H1 (cell line): Measurements from ENCODE around the gene INAVA. TPM values are rescaled to one million over a fixed set of nuclear protein-coding genes. Genes with fewer than 3 reads are reported as not detected.

Source experiments
- CTCF ChIA-PET: fragments of 300-600 bp; sonication (Branson Sonifier 250); formaldehyde crosslinking; loops from one replicate; lab custom pipeline; 2021; ENCODE audit not compliant: partially characterized antibody; lab: Charles Lee
- POLR2A ChIA-PET: fragments of 300-600 bp; sonication (Branson Sonifier 250); formaldehyde crosslinking; loops from one replicate; lab custom pipeline; 2021; ENCODE audit warnings: inconsistent platforms; ENCODE audit not compliant: partially characterized antibody; lab: Charles Lee
- DNase-seq, 2 experiments: peaks; one replicate each; pipeline versions ENCODE4 v3.0.0 to v3.0.0-alpha.2; 2010 to 2022; ENCODE audit warnings: low spot score in 2 of 2, low read depth in 1 of 2, mixed read lengths in 1 of 2
- FAIRE-seq: peaks from 2 replicates; lab custom pipeline; 2011; peaks lifted over from hg19 to GRCh38; lab: Jason Lieb, UNC
- H2AFZ ChIP-seq: 2 replicates; pipeline ENCODE4 v1.8.1; 2012; ENCODE audit warnings: low read length, inconsistent platforms
- H2AK5ac ChIP-seq: 2 replicates; pipeline ENCODE4 v1.6.1; 2013; ENCODE audit warnings: low read depth, low read length
- H2BK120ac ChIP-seq: replicated peaks from 2 replicates; pipeline ENCODE3; 2013; ENCODE audit warnings: low read depth, low read length, inconsistent platforms
- H2BK12ac ChIP-seq: 2 replicates; pipeline ENCODE4 v1.6.1; 2013; ENCODE audit warnings: low read depth, low read length
- H2BK15ac ChIP-seq: 2 replicates; pipeline ENCODE4 v1.6.1; 2013; ENCODE audit warnings: low read length
- H2BK20ac ChIP-seq: 2 replicates; pipeline ENCODE4 v1.6.1; 2013; ENCODE audit warnings: low read length
- H2BK5ac ChIP-seq: 2 replicates; pipeline ENCODE4 v1.6.1; 2013; ENCODE audit warnings: low read depth, low read length
- H3K14ac ChIP-seq: 2 replicates; pipeline ENCODE4 v1.6.1; 2013; ENCODE audit warnings: inconsistent platforms; ENCODE audit not compliant: insufficient read length
- H3K18ac ChIP-seq: 2 replicates; pipeline ENCODE4 v1.6.1; 2013; ENCODE audit warnings: low read length; ENCODE audit errors: extremely low read depth
- H3K23ac ChIP-seq: 2 replicates; pipeline ENCODE4 v1.6.1; 2013; ENCODE audit warnings: inconsistent platforms; ENCODE audit not compliant: insufficient read length
- H3K23me2 ChIP-seq: 2 replicates; pipeline ENCODE4 v1.6.1; 2013; ENCODE audit warnings: low read depth, low read length
- H3K27ac ChIP-seq: 2 replicates; pipeline ENCODE4 v1.6.1; 2011; ENCODE audit warnings: low read depth, low read length, inconsistent platforms
- H3K27me3 ChIP-seq, 4 experiments: replicated peaks in 1 of 4; 1 replicate in 1 of 4; 2 replicates in 3 of 4; pipeline versions ENCODE4 v1.6.1 to v1.8.1; 2011 to 2013; ENCODE audit warnings: low read length in 3 of 4, mild to moderate bottlenecking in 3 of 4, inconsistent platforms in 2 of 4, mixed read lengths in 2 of 4, moderate library complexity in 1 of 4; ENCODE audit not compliant: control insufficient read depth in 3 of 4, insufficient read depth in 3 of 4; ENCODE audit errors: extremely low read depth in 1 of 4
- H3K36me3 ChIP-seq, 4 experiments: 2 replicates each; pipeline versions ENCODE4 v1.6.1 to v1.8.1; 2011 to 2013; ENCODE audit warnings: mild to moderate bottlenecking in 4 of 4, low read length in 3 of 4, moderate library complexity in 2 of 4, control low read depth in 1 of 4, inconsistent platforms in 1 of 4; ENCODE audit not compliant: insufficient read depth in 4 of 4, control insufficient read depth in 2 of 4
- H3K4ac ChIP-seq: replicated peaks from 2 replicates; pipeline ENCODE3; 2013; ENCODE audit warnings: low read length, low read depth, mixed read lengths, inconsistent platforms; ENCODE audit not compliant: insufficient read length
- H3K4me1 ChIP-seq, 4 experiments: replicated peaks in 1 of 4; 1 replicate in 1 of 4; 2 replicates in 3 of 4; pipeline versions ENCODE4 v1.6.1 to v1.8.1; 2011 to 2013; ENCODE audit warnings: low read length in 3 of 4, inconsistent platforms in 2 of 4, mixed read lengths in 1 of 4; ENCODE audit not compliant: insufficient read depth in 4 of 4, control insufficient read depth in 3 of 4
- H3K4me2 ChIP-seq, 2 experiments: 2 replicates each; pipeline versions ENCODE4 v1.6.1 to v1.8.1; 2011 to 2013; ENCODE audit warnings: low read depth in 2 of 2, low read length in 2 of 2, control low read depth in 1 of 2, inconsistent platforms in 1 of 2, mild to moderate bottlenecking in 1 of 2; ENCODE audit not compliant: insufficient read depth in 1 of 2
- H3K4me3 ChIP-seq, 4 experiments: fragments of 200-600, 300-600 bp in 1 of 4; sonication (generic), shearing (Covaris generic), sonication (Bioruptor Twin) in 1 of 4; 2 replicates each; pipeline versions ENCODE4 v1.5.1 to v1.8.1; 2011 to 2016; ENCODE audit warnings: low read length in 4 of 4, low read depth in 3 of 4, control low read depth in 2 of 4, inconsistent platforms in 2 of 4, mild to moderate bottlenecking in 2 of 4, mixed read lengths in 1 of 4, moderate library complexity in 1 of 4; ENCODE audit not compliant: insufficient read depth in 2 of 4; ENCODE audit errors: extremely low read depth in 1 of 4
- H3K56ac ChIP-seq: replicated peaks from 2 replicates; pipeline ENCODE3; 2013; ENCODE audit warnings: low read depth, mild to moderate bottlenecking, mixed read lengths, low read length, inconsistent platforms; ENCODE audit not compliant: insufficient read length
- H3K79me1 ChIP-seq: 2 replicates; pipeline ENCODE4 v1.6.1; 2013; ENCODE audit warnings: low read depth, low read length, control low read depth
- H3K79me2 ChIP-seq, 2 experiments: 2 replicates each; pipeline versions ENCODE4 v1.6.1 to v1.8.1; 2012 to 2013; ENCODE audit warnings: low read length in 2 of 2, mild to moderate bottlenecking in 2 of 2, inconsistent platforms in 1 of 2; ENCODE audit not compliant: insufficient read depth in 2 of 2, control insufficient read depth in 1 of 2
- H3K9ac ChIP-seq, 4 experiments: replicated peaks in 1 of 4; 1 replicate in 1 of 4; 2 replicates in 3 of 4; pipeline versions ENCODE4 v1.6.1 to v1.8.1; 2011 to 2013; ENCODE audit warnings: low read depth in 3 of 4, low read length in 3 of 4, control low read depth in 2 of 4, mild to moderate bottlenecking in 2 of 4, moderate library complexity in 2 of 4, inconsistent platforms in 1 of 4; ENCODE audit errors: extremely low read depth in 1 of 4
- H3K9me3 ChIP-seq, 2 experiments: 2 replicates each; pipeline versions ENCODE4 v1.6.1 to v1.8.1; 2012 to 2013; ENCODE audit warnings: mild to moderate bottlenecking in 2 of 2, moderate library complexity in 2 of 2, control low read depth in 1 of 2, inconsistent platforms in 1 of 2, low read depth in 1 of 2, low read length in 1 of 2, mixed read lengths in 1 of 2; ENCODE audit not compliant: insufficient read depth in 2 of 2
- H4K20me1 ChIP-seq, 2 experiments: replicated peaks in 1 of 2; 2 replicates each; pipeline versions ENCODE3 to v1.8.1; 2011 to 2013; ENCODE audit warnings: inconsistent platforms in 2 of 2, low read length in 2 of 2, mild to moderate bottlenecking in 1 of 2; ENCODE audit not compliant: insufficient read depth in 2 of 2, control insufficient read depth in 1 of 2
- H4K5ac ChIP-seq: 2 replicates; pipeline ENCODE4 v1.6.1; 2013; ENCODE audit warnings: low read length, low read depth, mixed read lengths, inconsistent platforms; ENCODE audit not compliant: insufficient read length
- H4K8ac ChIP-seq: 2 replicates; pipeline ENCODE4 v1.8.0; 2013; ENCODE audit warnings: mild to moderate bottlenecking, moderate library complexity, low read length, inconsistent platforms; ENCODE audit not compliant: insufficient read depth; ENCODE audit errors: extremely low read depth
- H4K91ac ChIP-seq: replicated peaks from 2 replicates; pipeline ENCODE3; 2013; ENCODE audit warnings: low read length, mixed read lengths, inconsistent platforms; ENCODE audit not compliant: insufficient read length
- ASH2L ChIP-seq: fragments of 200-600, 300-600 bp; sonication (generic); IDR thresholded peaks from one replicate; pipeline ENCODE4 v1.7.1; 2017; ENCODE audit warnings: low read length
- ATF3 ChIP-seq: IDR thresholded peaks from 2 replicates; pipeline ENCODE4 v1.6.1; 2011; ENCODE audit warnings: low read depth, mild to moderate bottlenecking, low read length; ENCODE audit not compliant: insufficient read depth
- BCL11A ChIP-seq, 2 experiments: IDR thresholded peaks; one replicate each; pipeline ENCODE4 v1.6.1; 2011; ENCODE audit warnings: low read depth in 2 of 2, low read length in 2 of 2, mild to moderate bottlenecking in 2 of 2
- EZH2 ChIP-seq: fragments of 200-600 bp; sonication (generic); IDR thresholded peaks from 2 replicates; pipeline ENCODE4 v1.7.1; 2012; ENCODE audit warnings: low read depth, mild to moderate bottlenecking, moderate library complexity, low read length, inconsistent platforms; ENCODE audit not compliant: severe bottlenecking
- HDAC6 ChIP-seq: IDR thresholded peaks from one replicate; pipeline ENCODE4 v1.7.1; 2012; ENCODE audit warnings: low read depth, mild to moderate bottlenecking, inconsistent platforms, low read length, moderate library complexity
- KDM5A ChIP-seq: fragments of 200-600 bp; IDR thresholded peaks from 2 replicates; pipeline ENCODE4 v1.7.1; 2012; ENCODE audit warnings: mild to moderate bottlenecking, low read length, inconsistent platforms, mixed read lengths
- MAX ChIP-seq: IDR thresholded peaks from 2 replicates; pipeline ENCODE4 v1.6.1; 2012; ENCODE audit warnings: inconsistent platforms
- RBBP5 ChIP-seq: IDR thresholded peaks from 2 replicates; pipeline ENCODE4 v1.7.1; 2012; ENCODE audit warnings: low read depth, mild to moderate bottlenecking, inconsistent platforms, low read length, moderate library complexity, borderline replicate concordance
- RXRA ChIP-seq: IDR thresholded peaks from 2 replicates; pipeline ENCODE4 v1.6.1; 2011; ENCODE audit warnings: low read depth, mild to moderate bottlenecking, low read length, moderate library complexity; ENCODE audit not compliant: insufficient read depth
- TAF7 ChIP-seq: optimal IDR thresholded peaks from 2 replicates; pipeline ENCODE3; 2011; ENCODE audit warnings: low read depth, mild to moderate bottlenecking, inconsistent platforms, low read length, moderate library complexity, borderline replicate concordance
- ZNF274 ChIP-seq: IDR thresholded peaks from 2 replicates; pipeline ENCODE4 v1.7.0; 2012; ENCODE audit warnings: low read length, borderline replicate concordance; ENCODE audit errors: extremely low read depth
- WGBS, 2 experiments: shearing (Covaris generic) in 1 of 2; methylation state at CpG; one replicate each; pipeline versions ENCODE4 v1.1.6 to v1.1.7; 2013 to 2015; ENCODE audit warnings: low lambda C conversion rate in 2 of 2, mixed read lengths in 2 of 2, inconsistent platforms in 1 of 2, low coverage in 1 of 2, missing lambda C conversion rate in 1 of 2; ENCODE audit not compliant: insufficient replicate concordance in 2 of 2, insufficient coverage in 1 of 2, insufficient read length in 1 of 2; ENCODE audit errors: extremely low coverage in 1 of 2, missing lambda C conversion rate in 1 of 2; 5-methylcytosine and 5-hydroxymethylcytosine counted together
- polyA plus RNA-seq, 7 experiments: library from polyadenylated mRNA; depleted of rRNA in 3 of 7; stranded (reverse) in 5 of 7; unstranded in 2 of 7; fragments of >200 nt in 5 of 7; fragments of 200-250 nt in 2 of 7; gene quantifications; 1 replicate in 5 of 7; 2 replicates in 1 of 7; 4 replicates in 1 of 7; pipeline versions ENCODE4 v1.2.1 to v1.2.3, GENCODE V29; 2011 to 2013; ENCODE audit warnings: missing spikeins in 2 of 7, mixed read lengths in 2 of 7
- total RNA-seq: library from RNA; stranded (reverse); fragmentation: NEBNext Ultra II Directional; extraction: Animal tissue kit (Norgen Biotek cat#: 25700); gene quantifications from 2 replicates; pipeline ENCODE4 v1.2.1, GENCODE V29; 2021

Gene INAVA
- total and polyA plus RNA-seq, 2 of the 8 experiments (the other 6 are each of a cell fraction or from before 2014, with no cell fraction given): 46.8 to 49.3 TPM

DNA sequence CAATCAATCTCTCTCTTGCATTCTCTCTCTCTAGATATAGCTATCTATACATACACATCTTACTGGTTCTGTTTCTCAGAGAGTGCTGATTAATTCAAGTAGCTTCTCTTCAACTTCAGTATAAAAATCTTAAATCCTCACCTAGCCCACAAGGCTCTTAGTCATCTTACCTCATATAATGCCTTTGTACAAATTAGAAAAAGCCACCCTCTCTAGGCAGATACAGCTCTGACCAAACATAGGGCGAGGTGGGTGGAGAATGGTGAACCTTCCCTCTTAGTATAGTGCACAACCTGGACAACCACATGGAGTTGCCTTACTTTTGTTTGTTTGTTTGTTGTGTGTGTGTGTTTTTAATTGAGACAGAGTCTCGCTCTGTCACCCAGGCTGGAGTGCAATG, 5.1 kb upstream of the INAVA start:
- H4K20me1 ChIP-seq: peaks cover 0 to 3% of the 10 kb centered on the region in 2 experiments

More for the DNA sequence above, 5.1 kb upstream of the INAVA start:
- H3K4ac ChIP-seq: no peak overlapping the region
- no peak overlapping the region for H3K23ac ChIP-seq
- no peaks in the 10 kb centered on the region for H3K9me3 ChIP-seq
- POLR2A ChIA-PET: interaction anchor here (0.7 to 11.2 kb wide), 5 partner anchors 11 to 133 kb away, joined by 3 to 208 read pairs (median 31); no protein-coding TSS in a partner anchor
- H3K27ac ChIP-seq: no peak overlapping the region
- H2BK20ac ChIP-seq: no peak overlapping the region
- no peak overlapping the region for H3K14ac ChIP-seq
- FAIRE-seq (no peak), DNase-seq (no peak)
- no peak overlapping the region for H3K4me3 ChIP-seq
- no peak overlapping the region for H3K9ac ChIP-seq
- CTCF ChIA-PET: interaction anchor here (0.7 to 8.6 kb wide), 9 partner anchors 10 to 267 kb away, joined by 3 to 47 read pairs (median 8); no protein-coding TSS in a partner anchor
- no peak overlapping the region for H2BK5ac ChIP-seq
- H4K8ac ChIP-seq: no peak overlapping the region
- H3K4me2 ChIP-seq: no peak overlapping the region; a peak in 1 of 4 replicates
- no peak overlapping the region for H3K18ac ChIP-seq
- no peak overlapping the region for H4K91ac ChIP-seq
- no peak overlapping the region for H2BK120ac ChIP-seq
- H3K56ac ChIP-seq: no peak overlapping the region
- peaks cover 0 to 25% of the 10 kb centered on the region in 2 experiments; a peak in 3 of 4 replicates for H3K79me2 ChIP-seq
- H3K79me1 ChIP-seq: peaks cover 7% of the 10 kb centered on the region
- H3K27me3 ChIP-seq: no peaks in the 10 kb centered on the region
- H2AFZ ChIP-seq: no peak overlapping the region
- no peak for TF ChIP-seq HDAC6
- TF ChIP-seq ASH2L: no peak
- TF ChIP-seq ATF3: no peak
- TF ChIP-seq KDM5A: no peak
- no peak for TF ChIP-seq MAX
- TF ChIP-seq TAF7: no peak
- TF ChIP-seq ZNF274: no peak
- TF ChIP-seq BCL11A (IDR thresholded peaks at IDR 0.05; ENCODE audit: low read depth in 2 of 2, low read length in 2 of 2): no peak
- no peak for TF ChIP-seq RXRA
- TF ChIP-seq EZH2: no peak
- no peak for TF ChIP-seq RBBP5
- H3K23me2 ChIP-seq: peaks cover 8% of the 10 kb centered on the region
- no peaks in the 10 kb centered on the region for H3K36me3 ChIP-seq
- no peak overlapping the region for H2AK5ac ChIP-seq
- H4K5ac ChIP-seq: no peak overlapping the region
- 90% methylated on average over 2 of the region's 2 CpGs; no CpG with 5 or more reads in 1 of the 2 experiments for WGBS, 2 experiments
- H2BK15ac ChIP-seq: no peak overlapping the region
- H2BK12ac ChIP-seq: no peak overlapping the region
- H3K4me1 ChIP-seq: peaks cover 13 to 34% (median 24%) of the 10 kb centered on the region in 4 experiments
